Measurements from ENCODE around the gene FILIP1.

DNA sequence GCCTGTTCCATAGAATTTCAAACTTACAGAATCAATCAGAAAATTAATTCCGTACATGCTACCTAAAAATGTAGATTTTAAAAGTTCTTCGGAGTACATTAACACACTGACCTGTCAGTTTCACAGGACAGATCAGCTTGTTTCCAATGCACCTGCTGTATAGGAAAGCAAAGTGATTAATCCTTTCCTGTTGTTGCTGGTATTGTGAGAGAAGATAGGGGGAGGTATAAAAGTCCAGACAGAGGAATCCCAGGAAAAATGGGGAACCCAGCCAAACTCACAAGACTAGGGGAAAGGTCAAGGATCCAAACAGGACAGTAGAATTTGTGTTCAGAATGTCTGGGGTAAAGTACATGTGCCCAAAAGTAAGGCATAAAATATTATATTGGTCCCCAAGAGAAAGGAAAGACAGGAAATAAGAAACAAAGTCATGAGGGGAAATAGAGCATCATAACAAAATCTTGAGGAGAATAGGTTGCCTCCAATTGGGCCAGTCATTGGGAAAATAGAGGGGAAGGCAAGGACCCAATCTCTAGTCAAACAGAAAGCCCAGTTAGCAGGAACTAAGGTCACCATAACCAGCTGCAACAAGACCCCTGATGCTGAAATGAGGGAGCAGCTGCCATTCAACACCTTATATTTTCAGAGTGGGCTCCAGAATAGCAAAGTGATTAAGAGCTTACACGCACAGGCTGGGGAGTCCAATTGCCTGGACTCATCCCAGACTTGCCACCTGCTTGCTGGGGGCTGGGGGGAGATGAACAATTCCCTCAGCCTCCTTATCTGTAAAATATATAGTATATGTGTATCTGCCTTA, 10.3 kb downstream of the FILIP1 start:
- TF ChIP-seq, protein P1, sequence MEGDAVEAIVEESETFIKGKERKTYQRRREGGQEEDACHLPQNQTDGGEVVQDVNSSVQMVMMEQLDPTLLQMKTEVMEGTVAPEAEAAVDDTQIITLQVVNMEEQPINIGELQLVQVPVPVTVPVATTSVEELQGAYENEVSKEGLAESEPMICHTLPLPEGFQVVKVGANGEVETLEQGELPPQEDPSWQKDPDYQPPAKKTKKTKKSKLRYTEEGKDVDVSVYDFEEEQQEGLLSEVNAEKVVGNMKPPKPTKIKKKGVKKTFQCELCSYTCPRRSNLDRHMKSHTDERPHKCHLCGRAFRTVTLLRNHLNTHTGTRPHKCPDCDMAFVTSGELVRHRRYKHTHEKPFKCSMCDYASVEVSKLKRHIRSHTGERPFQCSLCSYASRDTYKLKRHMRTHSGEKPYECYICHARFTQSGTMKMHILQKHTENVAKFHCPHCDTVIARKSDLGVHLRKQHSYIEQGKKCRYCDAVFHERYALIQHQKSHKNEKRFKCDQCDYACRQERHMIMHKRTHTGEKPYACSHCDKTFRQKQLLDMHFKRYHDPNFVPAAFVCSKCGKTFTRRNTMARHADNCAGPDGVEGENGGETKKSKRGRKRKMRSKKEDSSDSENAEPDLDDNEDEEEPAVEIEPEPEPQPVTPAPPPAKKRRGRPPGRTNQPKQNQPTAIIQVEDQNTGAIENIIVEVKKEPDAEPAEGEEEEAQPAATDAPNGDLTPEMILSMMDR (IDR thresholded peaks at IDR 0.05) = no peak
- TF ChIP-seq EP300 (IDR thresholded peaks at IDR 0.05) = no peak

Measured in ovary (tissue), 3 donors.